Skin epidermis (tissue), 12 donors: ENCODE data around the gene ATP1A2.
"Not testable (repeated sequence)": the region's sequence is repeated elsewhere in the genome, so short reads cannot be mapped to it uniquely, and the experiment has no call there.

ENCODE experiments used
- H3K27ac ChIP-seq, 21 experiments: fragments of 200-600 bp; sonication (generic) in 11 of 21; one replicate each; pipeline ENCODE4 v1.5.0; 2020; ENCODE audit warnings: mild to moderate bottlenecking in 3 of 21, inconsistent platforms in 2 of 21, moderate library complexity in 2 of 21
- H3K4me3 ChIP-seq, 7 experiments: fragments of 200-600 bp; sonication (generic) in 2 of 7; one replicate each; pipeline ENCODE4 v1.5.0; 2020; ENCODE audit warnings: inconsistent platforms in 2 of 7, mild to moderate bottlenecking in 2 of 7, moderate library complexity in 1 of 7

ATP1A2 gene

GRCh38 chr1:160117300-160117699 is 1.7 kb downstream of the ATP1A2 start:
- Histone ChIP-seq H3K4me3 (no peak overlapping the region), H3K27ac (no peak overlapping the region)

GRCh38 chr1:160117709-160118183 is 2.2 kb downstream of the ATP1A2 start:
- Histone ChIP-seq H3K27ac (no peak overlapping the region), H3K4me3 (no peak overlapping the region)

- Histone ChIP-seq H3K27ac (no peak overlapping the region), H3K4me3 (no peak overlapping the region)
Measured at GRCh38 chr1:160118928-160119327, 3.4 kb downstream of the ATP1A2 start.

DNA sequence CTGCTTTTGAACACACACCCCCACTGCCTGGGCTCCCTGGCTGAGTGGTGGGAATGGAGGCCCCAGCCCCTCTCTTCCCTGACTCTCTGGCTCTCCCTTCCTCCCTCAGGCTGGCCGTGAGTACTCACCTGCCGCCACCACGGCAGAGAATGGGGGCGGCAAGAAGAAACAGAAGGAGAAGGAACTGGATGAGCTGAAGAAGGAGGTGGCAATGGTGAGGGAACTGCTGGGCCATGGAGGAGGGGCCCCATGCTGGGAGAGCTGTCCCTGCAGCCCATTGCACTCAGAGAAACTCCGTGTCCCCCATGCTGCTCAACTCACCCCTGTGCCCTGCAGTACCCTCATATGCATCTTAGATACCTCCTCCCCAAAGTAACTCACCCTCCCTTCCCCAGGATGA is 5.2 kb downstream of the ATP1A2 start:
- no peak overlapping the region for H3K27ac ChIP-seq
- H3K4me3 ChIP-seq = no peak overlapping the region

- no peak overlapping the region for H3K27ac ChIP-seq
- no peak overlapping the region for H3K4me3 ChIP-seq
Measured at GRCh38 chr1:160121388-160121787, 5.8 kb downstream of the ATP1A2 start.

GRCh38 chr1:160122978-160123495 is 7.5 kb downstream of the ATP1A2 start:
- Histone ChIP-seq H3K4me3 (no peak overlapping the region), H3K27ac (no peak overlapping the region)

DNA sequence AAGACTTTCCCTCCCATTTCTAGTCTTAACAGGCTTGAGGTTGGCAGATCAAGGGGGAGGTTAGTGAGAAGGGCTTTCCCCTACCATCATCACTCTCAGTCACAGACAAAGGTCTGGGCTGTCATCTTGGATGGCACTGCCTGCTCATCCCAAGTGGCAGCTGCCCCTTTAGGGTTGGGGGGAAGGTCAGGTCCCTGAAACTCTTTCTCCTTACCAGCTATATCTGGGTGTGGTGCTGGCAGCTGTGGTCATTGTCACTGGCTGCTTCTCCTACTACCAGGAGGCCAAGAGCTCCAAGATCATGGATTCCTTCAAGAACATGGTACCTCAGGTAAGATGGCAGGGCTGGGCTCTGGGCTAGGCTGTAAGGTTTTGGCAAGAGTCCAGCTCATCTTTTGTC is 8.2 kb downstream of the ATP1A2 start:
- Histone ChIP-seq H3K4me3 (no peak overlapping the region), H3K27ac (no peak overlapping the region)

- H3K27ac ChIP-seq = peak overlapping the region in 1 of 21 experiments; percentile 52
- H3K4me3 ChIP-seq = no peak overlapping the region
Measured at GRCh38 chr1:160124705-160125478, 9.3 kb downstream of the ATP1A2 start.

GRCh38 chr1:160125746-160126145 is 10.2 kb downstream of the ATP1A2 start:
- H3K27ac ChIP-seq = peak overlapping the region in 1 of 21 experiments; percentile 52

DNA sequence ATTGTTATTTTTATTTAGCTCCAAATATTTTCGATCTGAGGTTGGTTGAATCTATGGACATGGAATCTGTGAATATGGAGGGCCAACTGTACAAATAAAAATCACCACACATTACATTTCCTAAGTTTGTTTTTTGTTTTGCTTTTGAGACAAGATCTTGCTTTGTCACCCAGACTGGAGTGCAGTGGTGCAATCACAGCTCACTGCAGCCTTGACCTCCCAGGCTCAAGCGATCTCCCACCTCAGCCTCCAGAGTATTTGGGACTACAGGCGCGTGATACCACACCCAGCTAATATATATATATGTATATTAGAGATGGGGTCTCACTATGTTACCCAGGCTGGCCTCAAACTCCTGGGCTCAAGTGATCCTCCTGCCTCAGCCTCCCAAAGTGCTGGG is 10.8 kb downstream of the ATP1A2 start:
- not testable (repeated sequence) for H3K4me3 ChIP-seq, H3K27ac ChIP-seq

More at GRCh38 chr1:160125746-160126145, 10.2 kb downstream of the ATP1A2 start:
- no peak overlapping the region for H3K4me3 ChIP-seq

DNA sequence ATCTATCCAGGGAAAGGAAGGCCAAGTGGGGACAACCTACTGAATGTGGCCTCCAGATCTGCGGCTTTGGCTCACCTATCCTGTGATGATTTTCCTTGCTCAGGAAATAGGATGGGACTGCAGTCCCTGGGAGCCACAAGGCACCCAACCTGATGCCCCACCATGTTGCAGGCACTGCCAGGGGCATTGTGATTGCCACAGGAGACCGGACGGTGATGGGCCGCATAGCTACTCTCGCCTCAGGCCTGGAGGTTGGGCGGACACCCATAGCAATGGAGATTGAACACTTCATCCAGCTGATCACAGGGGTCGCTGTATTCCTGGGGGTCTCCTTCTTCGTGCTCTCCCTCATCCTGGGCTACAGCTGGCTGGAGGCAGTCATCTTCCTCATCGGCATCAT is 11.8 kb downstream of the ATP1A2 start:
- no peak overlapping the region for H3K4me3 ChIP-seq
- no peak overlapping the region for H3K27ac ChIP-seq

DNA sequence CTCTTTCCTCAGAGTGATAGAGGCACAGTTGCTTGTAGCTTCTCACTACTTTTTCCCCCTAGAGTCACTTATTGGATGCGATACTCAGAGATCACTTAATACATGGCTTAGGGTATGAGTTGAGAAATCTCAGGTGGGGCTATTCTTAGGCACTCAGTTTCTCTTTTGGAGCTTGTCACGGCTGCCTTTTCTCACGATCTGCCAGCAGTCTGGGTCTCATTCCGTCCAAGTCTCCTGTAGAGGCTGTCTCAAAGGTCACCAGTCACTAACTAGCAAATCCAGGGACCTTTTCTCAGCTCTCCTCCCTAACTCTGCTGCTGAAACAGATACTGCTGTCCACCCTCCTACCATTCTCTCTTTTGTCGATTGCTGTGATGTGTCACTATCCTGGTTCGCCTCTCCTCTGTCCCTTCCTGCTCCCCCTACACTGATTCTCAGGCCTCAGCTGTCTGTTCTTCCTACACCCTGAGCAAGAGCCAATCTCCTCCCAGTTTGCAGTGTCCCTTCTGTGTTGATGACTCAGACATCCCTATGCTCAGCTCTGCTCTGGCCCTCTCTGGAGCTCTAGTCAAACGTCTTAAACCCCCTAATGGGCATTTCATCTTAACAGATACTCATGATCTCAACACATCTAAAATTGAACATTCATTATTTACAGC is 12.4 kb downstream of the ATP1A2 start:
- no peak overlapping the region for H3K27ac ChIP-seq

DNA sequence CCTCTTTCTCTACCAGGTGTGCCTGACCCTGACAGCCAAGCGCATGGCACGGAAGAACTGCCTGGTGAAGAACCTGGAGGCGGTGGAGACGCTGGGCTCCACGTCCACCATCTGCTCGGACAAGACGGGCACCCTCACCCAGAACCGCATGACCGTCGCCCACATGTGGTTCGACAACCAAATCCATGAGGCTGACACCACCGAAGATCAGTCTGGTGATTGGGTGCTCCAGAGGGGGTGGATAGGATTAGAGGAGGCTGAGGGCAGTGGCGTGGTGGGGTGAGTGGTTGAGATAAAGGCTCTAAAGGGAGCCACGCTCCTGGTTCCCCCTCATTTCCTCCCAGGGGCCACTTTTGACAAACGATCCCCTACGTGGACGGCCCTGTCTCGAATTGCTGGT is 13.1 kb downstream of the ATP1A2 start:
- no peak overlapping the region for H3K27ac ChIP-seq
- no peak overlapping the region for H3K4me3 ChIP-seq

More for the DNA sequence above, 12.4 kb downstream of the ATP1A2 start:
- no peak overlapping the region for H3K4me3 ChIP-seq

DNA sequence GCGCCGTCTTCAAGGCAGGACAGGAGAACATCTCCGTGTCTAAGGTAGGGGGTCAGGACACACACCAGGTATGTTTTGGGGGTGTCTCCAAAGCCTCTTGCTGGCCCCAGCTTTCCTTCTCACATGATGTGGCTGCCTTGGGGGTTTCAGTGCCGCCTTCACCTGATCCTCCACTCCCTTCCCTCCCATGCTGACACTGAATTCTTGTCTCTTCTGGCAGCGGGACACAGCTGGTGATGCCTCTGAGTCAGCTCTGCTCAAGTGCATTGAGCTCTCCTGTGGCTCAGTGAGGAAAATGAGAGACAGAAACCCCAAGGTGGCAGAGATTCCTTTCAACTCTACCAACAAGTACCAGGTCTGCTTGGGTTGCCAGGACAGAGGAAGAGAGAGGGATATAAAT is 13.5 kb downstream of the ATP1A2 start:
- Histone ChIP-seq H3K4me3 (no peak overlapping the region), H3K27ac (no peak overlapping the region)

GRCh38 chr1:160129558-160129957 is 14.0 kb downstream of the ATP1A2 start:
- H3K4me3 ChIP-seq = no peak overlapping the region
- no peak overlapping the region for H3K27ac ChIP-seq

GRCh38 chr1:160129966-160130365 is 14.4 kb downstream of the ATP1A2 start:
- Histone ChIP-seq H3K4me3 (no peak overlapping the region), H3K27ac (no peak overlapping the region)

DNA sequence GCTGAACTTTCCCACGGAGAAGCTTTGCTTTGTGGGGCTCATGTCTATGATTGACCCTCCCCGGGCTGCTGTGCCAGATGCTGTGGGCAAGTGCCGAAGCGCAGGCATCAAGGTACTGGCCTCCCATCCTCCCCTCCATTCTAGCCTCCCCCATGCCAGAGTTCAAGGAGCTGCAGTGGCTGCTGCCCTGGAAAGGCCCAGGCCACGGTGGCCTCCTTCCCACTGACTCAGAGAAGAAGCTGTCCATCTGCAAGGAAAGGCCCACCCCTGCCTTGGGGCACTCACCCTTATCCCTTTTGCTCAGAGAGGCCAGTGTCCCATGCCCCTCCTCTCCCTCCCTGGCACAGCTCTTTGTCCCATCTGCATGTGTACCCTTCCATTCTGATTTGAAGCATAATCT is 14.9 kb downstream of the ATP1A2 start:
- H3K27ac ChIP-seq = no peak overlapping the region
- H3K4me3 ChIP-seq = no peak overlapping the region

- no peak overlapping the region for H3K27ac ChIP-seq
- no peak overlapping the region for H3K4me3 ChIP-seq
Measured at GRCh38 chr1:160130939-160131338, 15.4 kb downstream of the ATP1A2 start.

GRCh38 chr1:160131803-160132565 is 16.4 kb downstream of the ATP1A2 start:
- Histone ChIP-seq H3K27ac (no peak overlapping the region), H3K4me3 (no peak overlapping the region)

- H3K4me3 ChIP-seq = no peak overlapping the region
- no peak overlapping the region for H3K27ac ChIP-seq
Measured at GRCh38 chr1:160133990-160134770, 18.6 kb downstream of the ATP1A2 start.
